DMS 273 (cell line): ENCODE results near the gene MANEAL.
A peak's percentile ranks its signal among the peaks of the same experiment; 100 is the strongest.
"Not testable (repeated sequence)": the region's sequence is repeated elsewhere in the genome, so short reads cannot be mapped to it uniquely, and the experiment has no call there.

ENCODE experiments used
- DNase-seq: peaks from one replicate; lab custom pipeline; 2025; ENCODE audit not compliant: unreplicated experiment; lab: John Stamatoyannopoulos, UW

MANEAL gene, protein sequence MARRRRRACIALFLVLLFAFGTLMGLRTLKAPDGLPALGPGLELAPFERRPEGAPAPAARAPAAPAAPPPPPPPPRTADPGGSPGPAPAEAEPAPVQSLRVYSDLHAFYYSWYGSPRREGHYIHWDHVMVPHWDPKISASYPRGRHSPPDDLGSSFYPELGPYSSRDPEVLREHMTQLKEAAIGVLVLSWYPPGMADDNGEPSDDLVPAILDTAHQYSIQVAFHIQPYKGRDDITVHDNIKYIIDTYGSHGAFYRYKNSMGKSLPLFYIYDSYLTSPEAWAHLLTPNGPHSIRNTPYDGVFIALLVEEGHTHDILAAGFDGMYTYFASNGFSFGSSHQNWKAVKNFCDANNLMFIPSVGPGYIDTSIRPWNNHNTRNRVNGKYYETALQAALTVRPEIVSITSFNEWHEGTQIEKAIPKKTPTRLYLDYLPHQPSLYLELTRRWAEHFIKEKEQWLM

DNA sequence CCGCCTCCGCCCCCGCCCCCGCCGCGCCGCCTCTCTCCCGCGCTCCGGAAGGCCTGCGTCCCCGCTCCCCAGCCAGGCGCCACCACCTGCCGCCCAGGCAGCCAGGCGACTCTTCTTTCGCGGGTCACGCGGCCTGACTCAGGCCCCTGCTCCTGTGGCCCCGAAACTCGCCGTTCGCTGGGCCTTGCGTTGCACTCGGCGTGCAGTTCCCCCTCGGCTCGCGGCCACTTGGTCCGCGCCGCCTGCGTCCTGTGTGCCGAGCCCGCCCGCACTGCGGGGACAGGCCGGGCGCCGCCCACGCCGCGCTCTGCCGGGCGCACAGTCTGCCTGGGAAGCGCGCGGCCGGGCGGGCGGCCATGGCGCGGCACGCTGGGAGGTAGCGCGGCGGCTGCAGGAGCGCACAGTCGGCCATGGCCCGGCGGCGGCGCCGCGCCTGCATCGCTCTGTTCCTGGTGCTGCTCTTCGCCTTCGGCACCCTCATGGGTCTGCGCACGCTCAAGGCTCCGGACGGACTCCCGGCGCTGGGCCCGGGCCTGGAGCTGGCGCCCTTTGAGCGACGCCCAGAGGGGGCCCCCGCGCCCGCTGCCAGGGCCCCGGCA is at the start of gene MANEAL:
TSS of gene MANEAL (plus strand) at position 75 of the 599 bp plus-strand sequence. CDS start at position 411, 336 bp downstream.
- DNase-seq: peak; percentile 80

DNA sequence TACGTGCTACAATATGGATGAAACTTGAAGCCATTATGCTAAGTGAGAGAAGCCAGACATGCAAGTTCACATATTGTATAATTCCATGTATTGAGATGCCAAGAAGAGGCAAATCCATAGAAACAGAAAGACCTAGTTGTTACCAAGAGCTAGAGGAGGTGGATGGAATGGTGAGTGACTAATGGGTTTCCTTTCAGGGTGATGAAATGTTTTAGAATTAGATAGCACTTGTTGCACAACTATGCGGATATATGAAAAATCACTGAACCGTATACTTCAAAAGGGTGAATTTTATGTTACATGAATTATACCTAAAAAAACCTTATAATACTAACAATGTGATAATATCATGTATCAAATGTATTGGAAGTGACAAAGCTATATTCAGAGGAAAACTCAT is 46.8 kb upstream of the MANEAL start:
- no peak for DNase-seq

DNA sequence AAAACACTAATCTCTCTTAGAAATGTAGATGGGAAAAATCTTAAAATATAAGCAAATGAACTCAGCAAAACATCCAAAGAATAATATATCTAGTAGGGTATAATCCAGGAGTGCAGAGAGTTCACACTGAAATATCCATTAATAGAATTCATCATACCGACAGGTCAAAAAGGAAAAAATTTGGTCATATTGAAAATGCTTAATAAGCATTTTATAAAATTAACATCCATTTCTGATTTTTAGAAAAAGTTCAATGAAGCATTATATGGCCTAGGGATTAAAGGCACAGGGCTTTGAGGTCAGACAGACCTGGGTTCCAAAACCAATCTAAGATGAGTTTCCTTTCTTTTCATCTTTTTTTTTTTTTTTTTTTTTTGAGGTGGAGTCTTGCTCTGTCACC is 45.1 kb upstream of the MANEAL start:
- DNase-seq: no peak

DNA sequence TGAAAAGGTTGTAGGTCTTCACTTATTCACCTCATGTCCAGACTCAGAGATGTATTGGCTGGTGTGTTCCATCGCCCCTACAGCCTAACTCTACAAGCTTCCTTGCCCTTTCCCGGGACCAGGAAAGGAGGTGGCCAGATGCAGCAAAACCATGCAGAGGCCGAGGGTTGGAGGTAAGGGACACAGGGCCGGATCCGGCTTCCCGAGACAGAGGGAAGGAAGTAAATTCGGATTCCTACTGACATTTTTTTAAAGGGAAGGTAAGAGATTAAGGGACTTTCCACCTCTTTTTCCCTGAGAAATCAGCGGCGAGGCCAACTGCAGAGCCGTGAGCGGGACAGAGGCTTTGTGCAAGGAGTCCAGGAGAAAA is 41.4 kb upstream of the MANEAL start:
- no peak for DNase-seq

DNA sequence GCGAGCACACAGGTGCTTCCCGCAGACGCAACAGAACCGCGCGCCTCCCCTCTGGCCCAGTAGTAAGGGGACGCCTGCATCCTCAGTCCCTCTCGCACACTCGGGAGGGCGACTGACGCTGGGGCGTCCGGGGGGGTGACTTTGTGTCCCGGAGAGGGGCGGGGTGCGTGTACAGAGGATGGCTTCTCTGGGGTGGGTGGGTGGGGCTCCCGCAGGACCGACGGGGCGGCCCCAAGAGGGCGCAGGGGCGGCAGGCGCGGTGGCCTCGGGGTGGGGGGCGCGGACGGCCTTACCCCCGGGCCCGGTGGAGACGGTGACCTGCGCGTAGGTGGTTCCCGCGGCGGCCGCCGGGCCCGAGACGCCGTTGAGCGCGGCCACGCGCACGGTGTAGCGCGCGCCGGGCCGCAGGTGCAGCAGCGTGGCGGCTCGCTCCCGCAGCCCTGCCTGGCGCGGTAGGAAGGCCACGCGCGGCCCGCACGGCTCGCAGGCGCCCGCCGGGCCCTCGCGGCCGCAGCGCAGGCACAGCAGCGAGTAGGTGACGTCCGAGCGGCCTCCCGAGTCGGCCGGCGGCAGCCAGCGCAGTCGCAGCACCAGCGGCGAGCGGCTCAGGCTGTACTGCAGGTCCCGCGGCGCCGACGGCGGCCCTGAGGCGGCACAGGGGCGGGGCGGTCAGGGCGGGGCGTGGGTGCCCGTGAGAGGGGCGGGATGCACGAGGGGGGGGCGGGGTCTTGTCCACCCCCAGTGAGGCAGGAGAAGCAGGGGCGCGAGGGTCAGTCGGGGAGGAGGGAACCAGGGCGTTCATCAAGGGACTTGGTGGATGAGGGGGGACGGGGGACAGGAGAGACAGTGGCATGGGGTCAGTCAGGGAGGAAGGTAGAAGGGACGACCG is 40.8 kb upstream of the MANEAL start:
- peak; percentile 64 for DNase-seq

DNA sequence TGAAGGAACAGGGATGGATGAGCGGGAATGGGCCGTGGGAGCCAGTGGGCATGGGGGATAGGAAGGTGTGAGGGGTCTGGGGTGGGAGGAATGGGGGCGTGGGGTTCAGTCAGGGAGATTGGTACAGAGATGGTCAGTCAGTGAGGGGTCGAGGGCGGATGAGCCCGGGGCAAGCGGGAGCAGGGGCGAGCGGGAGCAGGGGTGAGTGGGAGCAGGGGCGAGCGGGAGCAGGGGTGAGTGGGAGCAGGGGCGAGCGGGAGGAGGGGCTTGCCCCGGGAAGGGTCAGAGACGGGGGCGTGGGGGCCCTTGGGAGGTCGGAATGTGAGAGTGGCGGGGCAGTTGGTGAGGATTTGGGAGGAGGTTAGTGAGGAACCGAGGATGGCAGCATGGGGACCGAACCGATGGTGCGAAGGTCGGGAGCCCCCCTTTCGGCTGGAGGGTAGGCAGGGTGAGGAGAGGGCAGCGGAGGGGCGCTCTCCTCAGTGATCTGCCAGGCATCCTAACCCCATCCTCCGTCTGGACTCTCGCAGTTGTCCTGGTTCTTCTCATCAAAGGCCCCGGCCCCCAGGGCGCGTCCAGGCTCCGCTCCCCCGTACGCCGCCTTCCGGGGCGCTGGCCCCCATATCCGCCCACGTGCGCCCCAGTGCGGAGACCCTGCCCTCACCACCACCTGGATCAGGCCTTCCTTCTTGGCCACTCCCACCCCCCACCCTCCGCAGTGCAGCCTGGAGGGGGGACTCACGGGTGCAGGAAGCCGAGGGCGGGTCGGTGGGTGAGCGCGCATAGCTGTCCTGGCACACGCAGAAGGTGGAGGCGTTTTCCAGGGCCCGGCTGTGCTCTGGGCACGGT is 40.0 kb upstream of the MANEAL start:
- no peak for DNase-seq

DNA sequence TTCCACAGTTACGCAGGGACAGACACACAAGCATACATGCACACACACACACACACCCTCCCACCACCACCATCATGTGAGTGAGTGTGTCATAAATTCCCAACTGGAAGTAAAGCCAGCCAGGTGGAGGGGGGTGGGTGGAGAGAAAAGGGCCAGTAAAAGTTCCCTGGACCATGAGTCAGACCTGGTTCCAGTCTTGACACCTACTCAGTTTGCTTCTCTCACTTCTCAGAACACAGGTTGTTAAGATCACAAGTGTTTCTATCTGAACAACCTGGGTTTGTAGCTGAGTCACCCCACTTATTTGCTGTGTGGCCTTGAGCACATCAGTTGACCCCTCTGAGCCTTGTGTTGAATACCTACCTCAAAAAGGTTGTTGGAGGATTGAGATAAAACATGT is 38.4 kb upstream of the MANEAL start:
- DNase-seq: no peak

DNA sequence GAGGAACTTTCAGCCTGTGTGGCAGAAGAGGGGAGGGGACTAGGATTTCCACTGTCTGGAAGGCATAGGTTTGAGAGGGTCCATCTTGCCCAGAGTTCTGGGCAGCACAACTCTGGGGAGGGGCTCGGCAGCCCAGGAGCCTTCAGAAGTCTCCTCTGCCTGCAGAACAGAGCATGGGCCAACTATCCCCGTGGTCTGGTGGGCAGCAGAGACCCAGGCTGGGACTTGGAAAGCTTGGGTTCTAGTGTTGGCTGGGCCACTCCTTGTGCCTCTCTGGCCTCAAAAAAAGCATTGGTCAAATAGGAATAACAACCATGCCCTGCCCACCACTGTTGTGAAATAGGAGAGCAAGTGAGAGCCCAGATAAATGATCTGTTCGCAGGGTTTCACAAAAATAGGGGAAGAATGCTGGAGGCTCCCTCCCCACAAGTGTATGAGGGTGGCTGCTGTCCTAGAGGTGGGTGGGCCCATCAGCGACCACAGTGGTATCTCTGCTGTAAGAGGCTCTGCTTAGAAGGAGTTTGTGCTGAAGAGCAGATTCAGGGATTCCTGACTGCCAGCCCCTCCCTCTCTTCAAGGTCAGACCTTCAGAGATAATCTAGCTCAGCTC is 37.6 kb upstream of the MANEAL start:
- no peak for DNase-seq

DNA sequence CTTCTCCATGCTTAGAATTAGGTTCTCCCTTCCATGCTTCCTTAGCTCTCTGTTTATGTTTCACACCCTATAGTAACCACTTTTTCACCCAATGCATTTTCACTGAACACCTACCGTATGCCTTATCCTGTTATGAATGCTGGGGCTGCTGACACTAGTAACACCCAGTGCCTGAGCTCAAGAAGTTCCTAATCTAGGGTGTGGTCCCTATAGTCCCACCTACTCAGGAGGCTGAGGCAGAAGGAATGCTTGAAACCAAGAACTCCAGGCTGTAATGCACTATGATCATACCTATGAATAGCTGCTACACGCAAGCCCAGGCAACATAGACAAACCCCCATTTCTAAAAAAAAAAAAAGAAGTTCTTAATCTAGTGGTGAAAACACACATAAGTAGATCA is 34.2 kb upstream of the MANEAL start:
- no peak for DNase-seq

DNA sequence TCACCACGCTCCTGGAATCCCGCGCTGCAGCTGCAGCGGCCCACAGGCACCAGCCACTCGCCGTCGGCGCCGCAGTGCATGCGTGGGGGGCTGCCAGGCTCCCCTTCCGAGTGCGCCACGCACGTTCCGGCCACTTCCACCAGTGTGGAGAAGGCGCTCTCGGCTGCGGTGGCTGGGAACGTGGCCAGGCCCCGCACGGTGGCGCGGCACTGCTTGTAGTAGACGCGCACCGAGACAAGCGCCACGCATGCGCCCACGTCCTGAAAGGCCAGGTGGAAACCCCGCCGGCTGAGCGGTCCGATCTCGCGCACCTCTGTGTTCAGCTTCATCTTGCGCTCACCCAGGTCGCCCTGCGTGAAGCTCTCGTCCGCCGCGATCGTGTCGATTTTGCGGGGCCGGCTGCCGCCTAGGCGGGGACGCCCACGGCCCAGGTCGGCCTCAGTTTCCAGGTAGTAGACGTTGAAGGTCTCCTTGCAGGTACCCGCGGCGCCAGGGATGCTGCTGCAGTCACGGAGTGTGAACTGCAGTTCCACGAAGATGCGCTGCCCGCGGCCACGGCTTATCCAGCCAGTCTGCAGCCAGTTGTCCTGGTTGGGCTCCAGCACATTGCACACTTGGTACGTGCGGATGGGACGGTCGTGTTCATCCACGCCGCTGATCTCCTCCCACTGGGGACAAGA is 32.1 kb upstream of the MANEAL start:
- no peak for DNase-seq

DNA sequence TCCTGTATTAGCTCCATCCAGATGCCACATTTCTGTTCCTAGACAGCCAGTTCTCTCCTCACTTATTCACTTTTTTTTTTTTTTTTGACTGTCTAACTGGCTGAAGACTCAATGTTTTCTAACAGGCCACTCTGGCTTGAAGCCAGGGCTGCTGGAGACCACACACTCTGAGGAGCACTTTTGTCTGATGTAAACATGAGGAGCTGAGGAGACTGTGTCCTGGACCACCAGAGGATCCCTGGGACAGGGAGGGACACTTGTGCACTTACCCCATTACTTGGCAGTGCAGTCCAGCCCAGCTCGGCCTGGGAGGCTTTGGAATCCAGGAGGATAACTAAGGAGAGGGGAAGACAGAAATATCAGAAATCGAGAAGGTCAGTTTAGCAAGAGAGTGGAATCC is 31.1 kb upstream of the MANEAL start:
- no peak for DNase-seq

DNA sequence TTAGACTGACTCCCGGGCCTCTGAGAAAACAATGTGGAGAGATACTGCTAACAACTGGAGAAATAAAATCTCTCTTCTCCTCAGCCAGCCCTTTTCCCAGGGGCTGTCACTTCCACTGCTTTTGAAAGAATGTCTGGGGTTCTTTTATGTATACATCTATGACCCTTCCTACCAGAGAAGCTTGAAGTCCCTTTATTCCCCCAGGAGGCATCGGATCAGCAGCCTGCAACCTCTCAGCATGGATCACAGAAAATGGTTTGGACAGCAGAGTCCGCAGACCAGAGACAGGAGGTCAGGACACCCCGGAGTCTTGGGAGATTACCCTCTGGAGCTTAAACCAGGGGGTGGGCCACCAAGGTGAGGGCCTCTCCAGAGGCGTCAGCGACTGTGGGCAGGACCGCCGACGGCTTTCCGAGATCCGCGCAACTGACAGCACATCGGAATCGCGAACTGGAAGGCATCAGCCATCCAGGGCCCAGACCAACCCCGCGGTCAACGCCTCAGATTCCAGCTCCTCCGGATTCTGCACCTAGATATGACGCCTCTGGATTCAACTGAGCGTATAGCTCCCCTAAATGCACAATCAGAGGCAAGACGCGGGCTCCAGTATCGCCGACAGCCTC is 29.7 kb upstream of the MANEAL start:
- no peak for DNase-seq

DNA sequence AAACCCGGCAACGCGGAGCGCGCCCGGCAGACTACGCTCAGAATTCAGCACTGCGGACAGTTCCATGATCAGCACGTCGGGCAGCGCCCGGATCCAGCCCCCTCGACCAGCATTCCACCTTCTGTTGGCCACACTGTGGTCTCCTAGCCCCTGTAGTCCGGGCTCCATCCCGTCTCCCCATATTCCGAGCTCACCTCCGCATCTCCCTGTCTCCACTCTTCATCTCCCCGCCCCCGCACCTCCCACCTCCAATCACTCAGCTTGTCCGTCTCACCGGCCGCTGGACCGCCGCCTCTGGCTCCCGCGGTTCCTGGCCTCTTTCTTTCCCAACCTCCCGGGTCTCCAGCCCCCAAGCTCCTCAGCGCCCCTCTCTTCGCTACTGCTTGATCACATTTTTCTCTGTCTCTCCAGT is 29.2 kb upstream of the MANEAL start:
- peak; percentile 48 for DNase-seq

DNA sequence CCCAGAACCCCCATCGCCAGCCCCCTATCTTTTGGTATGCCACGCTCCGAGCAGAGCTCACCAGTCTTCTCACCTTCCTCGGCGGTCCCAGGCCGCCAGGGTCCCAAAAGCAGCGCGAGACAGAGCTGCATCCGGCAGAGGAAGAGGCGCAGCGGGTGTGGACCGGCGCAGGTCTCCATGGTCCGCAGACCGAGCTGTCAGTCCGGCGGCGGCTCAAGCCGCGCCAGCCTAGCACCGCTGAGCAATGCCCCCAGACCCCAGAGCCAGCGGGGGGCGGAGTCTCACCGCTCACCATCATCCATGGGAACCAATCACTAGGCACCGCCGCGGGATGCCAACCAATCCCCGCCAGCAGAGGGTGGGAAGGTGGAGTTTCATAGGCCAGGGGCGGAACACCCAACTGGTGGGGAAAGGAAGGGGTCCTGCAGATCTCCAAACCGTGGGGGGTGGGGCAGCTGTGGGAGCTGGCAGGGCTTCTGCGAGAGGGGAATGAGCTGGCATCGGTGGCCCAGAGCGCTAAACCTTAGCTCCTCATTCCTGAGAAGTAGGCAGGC is 28.7 kb upstream of the MANEAL start, which contains the start of gene EPHA10:
TSS of gene EPHA10 (minus strand) at position 233 of the 554 bp plus-strand sequence. CDS start at position 179, 54 bp downstream.
- DNase-seq: peak; percentile 85

DNA sequence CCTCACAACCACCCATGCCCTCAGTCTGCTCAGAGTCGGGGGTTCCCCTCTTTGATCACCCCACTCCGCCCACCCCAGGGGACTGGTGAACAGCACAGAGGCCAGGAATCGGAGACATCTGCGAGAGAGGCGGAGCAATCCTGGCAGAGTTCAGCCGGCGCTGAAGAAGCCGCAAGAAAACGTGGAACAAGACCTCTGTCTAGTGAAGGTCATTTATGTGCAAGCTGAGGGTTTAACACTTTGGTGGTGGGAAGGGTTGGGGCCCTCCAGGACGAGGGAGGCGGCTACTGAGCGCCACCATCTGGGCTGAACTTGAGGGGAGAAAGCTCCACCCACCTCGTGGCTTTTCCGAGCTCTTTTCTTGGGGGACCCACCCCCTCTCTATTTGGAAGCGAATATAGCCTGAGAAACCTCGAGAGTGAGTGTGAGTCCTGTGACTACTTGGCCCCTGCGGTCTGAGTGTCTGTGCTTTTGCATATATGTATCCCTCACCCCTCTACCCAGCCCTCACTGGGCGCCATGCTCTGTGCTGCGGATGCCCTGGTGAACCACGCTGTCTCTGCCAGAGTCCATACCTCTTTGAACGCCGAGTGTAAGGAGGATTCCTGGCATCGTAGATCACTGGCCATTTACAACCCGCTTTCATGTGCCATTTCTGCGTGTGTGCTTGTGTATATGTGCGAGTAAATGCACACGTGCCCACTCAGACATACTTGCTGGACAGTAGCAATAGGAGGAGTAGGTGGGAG is 27.6 kb upstream of the MANEAL start:
- peak; percentile 75 for DNase-seq

DNA sequence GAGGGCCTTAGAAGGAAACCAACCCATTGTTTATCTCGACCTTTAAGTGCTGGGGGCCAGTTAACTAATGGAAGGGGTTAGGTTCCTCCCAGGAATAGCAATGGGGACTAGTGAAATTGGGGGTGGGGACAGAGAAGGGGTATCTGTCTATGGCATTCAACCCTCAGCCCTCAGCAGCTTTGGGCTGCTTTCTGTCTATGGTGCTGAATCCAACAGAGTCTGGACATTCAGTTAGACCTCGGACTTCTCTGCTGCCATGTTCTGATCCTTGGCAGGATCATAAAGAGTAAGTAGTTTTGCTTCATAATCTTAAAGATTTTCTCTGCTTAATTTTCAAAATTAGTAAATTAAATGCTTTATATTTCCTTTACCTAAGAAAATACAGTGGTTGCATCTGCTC is 26.2 kb upstream of the MANEAL start:
- DNase-seq: no peak

DNA sequence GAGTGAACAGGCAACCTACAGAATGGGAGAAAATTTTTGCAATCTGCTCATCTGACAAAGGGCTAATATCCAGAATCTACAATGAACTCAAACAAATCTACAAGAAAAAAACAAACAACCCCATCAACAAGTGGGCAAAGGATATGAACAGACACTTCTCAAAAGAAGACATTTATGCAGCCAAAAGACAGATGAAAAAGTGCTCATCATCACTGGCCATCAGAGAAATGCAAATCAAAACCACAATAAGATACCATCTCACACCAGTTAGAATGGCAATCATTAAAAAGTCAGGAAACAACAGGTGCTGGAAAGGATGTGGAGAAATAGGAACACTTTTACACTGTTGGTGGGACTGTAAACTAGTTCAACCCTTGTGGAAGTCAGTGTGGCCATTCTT is 22.2 kb upstream of the MANEAL start:
- DNase-seq: not testable (repeated sequence)

DNA sequence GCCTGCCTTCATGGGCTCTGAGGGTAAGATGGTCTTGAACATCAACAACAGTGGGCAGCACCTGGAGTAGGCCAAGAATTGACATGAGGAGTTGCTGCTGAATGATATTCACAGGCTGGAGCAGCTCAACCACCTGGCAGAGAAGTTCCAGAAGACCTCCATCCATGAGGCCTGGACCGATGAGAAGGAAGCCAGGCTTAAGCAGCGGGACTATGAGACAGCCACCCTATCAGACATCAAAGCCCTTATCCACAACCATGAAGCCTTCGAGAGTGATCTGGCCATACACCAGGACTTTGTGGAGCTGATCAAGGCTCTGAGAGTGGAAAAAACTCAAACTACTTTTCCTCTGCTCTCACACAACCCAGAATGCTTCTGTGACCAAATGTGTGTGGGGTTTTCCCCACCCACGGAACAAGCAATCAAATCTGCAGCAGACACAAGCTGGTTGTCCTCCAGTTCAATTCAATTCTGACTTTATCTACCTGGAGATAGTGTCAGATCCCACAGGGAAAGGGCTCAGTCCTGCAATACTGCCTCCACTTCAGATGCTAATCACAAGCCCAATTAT is 16.6 kb upstream of the MANEAL start:
- DNase-seq: no peak
